ENCODE measurements around the gene DPYD. TPM values are rescaled to one million over a fixed set of nuclear protein-coding genes. Genes with fewer than 3 reads are reported as not detected.
A peak's percentile ranks its signal among the peaks of the same experiment; 100 is the strongest.

The DPYD gene
- total and polyA plus RNA-seq, 2 donors from 2014 or later = 4.9 to 41.6 TPM

GRCh38 chr1:97824624-97825023 lies 96.2 kb downstream of the DPYD start:
- no peak overlapping the region for H3K4me3 ChIP-seq (ENCODE audit: low read length in 3 of 3)
- no peaks in the 10 kb centered on the region for H3K4me1 ChIP-seq (ENCODE audit: control insufficient read depth in 2 of 3, insufficient read depth in 2 of 3, low read depth in 1 of 3, low read length in 3 of 3)
- H3K36me3 ChIP-seq (ENCODE audit: control insufficient read depth in 2 of 3, insufficient read depth in 3 of 3, low read length in 3 of 3) = no peaks in the 10 kb centered on the region
- FAIRE-seq (no peak), DNase-seq (no peak)
- no peak for TF ChIP-seq CTCF (IDR thresholded peaks at IDR 0.05; ENCODE audit: borderline replicate concordance, extremely low read depth, insufficient read depth)
- intact Hi-C loops (cut with DNase I) = no loop called here
- no peaks in the 10 kb centered on the region for H3K27me3 ChIP-seq (ENCODE audit: control insufficient read depth, insufficient read depth, low read length)
- no peak overlapping the region for H3K27ac ChIP-seq (ENCODE audit: low read depth in 2 of 2, low read length in 2 of 2)
- H3K9me3 ChIP-seq (ENCODE audit: control insufficient read depth in 2 of 3, insufficient read depth in 1 of 3, low read length in 3 of 3) = no peaks in the 10 kb centered on the region
- no peak overlapping the region for H3K9ac ChIP-seq (ENCODE audit: low read length in 3 of 3)

- Histone ChIP-seq H3K27ac (ENCODE audit: low read depth in 2 of 2, low read length in 2 of 2) (no peak overlapping the region), H3K4me3 (ENCODE audit: low read length in 3 of 3) (no peak overlapping the region), H3K27me3 (ENCODE audit: control insufficient read depth, insufficient read depth, low read length) (no peaks in the 10 kb centered on the region), H3K4me1 (ENCODE audit: control insufficient read depth in 2 of 3, insufficient read depth in 2 of 3, low read depth in 1 of 3, low read length in 3 of 3) (no peaks in the 10 kb centered on the region), H3K36me3 (ENCODE audit: control insufficient read depth in 2 of 3, insufficient read depth in 3 of 3, low read length in 3 of 3) (no peaks in the 10 kb centered on the region), H3K9ac (ENCODE audit: low read length in 3 of 3) (no peak overlapping the region), H3K9me3 (ENCODE audit: control insufficient read depth in 2 of 3, insufficient read depth in 1 of 3, low read length in 3 of 3) (no peaks in the 10 kb centered on the region)
- intact Hi-C loops (cut with DNase I) = no loop called here
- TF ChIP-seq CTCF (IDR thresholded peaks at IDR 0.05; ENCODE audit: borderline replicate concordance, extremely low read depth, insufficient read depth) = no peak
- FAIRE-seq (no peak), DNase-seq (no peak)
Observed at GRCh38 chr1:97824200-97824599, 96.6 kb downstream of the DPYD start.

GRCh38 chr1:97820470-97821188 lies 100.2 kb downstream of the DPYD start:
- Histone ChIP-seq H3K27ac (ENCODE audit: low read depth in 2 of 2, low read length in 2 of 2) (no peak overlapping the region), H3K4me3 (ENCODE audit: low read length in 3 of 3) (no peak overlapping the region), H3K4me1 (ENCODE audit: control insufficient read depth in 2 of 3, insufficient read depth in 2 of 3, low read depth in 1 of 3, low read length in 3 of 3) (no peaks in the 10 kb centered on the region), H3K9me3 (ENCODE audit: control insufficient read depth in 2 of 3, insufficient read depth in 1 of 3, low read length in 3 of 3) (no peaks in the 10 kb centered on the region), H3K27me3 (ENCODE audit: control insufficient read depth, insufficient read depth, low read length) (no peaks in the 10 kb centered on the region), H3K36me3 (ENCODE audit: control insufficient read depth in 2 of 3, insufficient read depth in 3 of 3, low read length in 3 of 3) (no peaks in the 10 kb centered on the region), H3K9ac (ENCODE audit: low read length in 3 of 3) (no peak overlapping the region)
- FAIRE-seq (peak; percentile 86), DNase-seq (peak in 2 of 5 donors; percentile 48 to 51)
- intact Hi-C loops (cut with DNase I) = no loop called here
- peak; percentile 26 for TF ChIP-seq CTCF (IDR thresholded peaks at IDR 0.05; ENCODE audit: borderline replicate concordance, extremely low read depth, insufficient read depth)

- Histone ChIP-seq H3K27me3 (ENCODE audit: control insufficient read depth, insufficient read depth, low read length) (no peaks in the 10 kb centered on the region), H3K27ac (ENCODE audit: low read depth in 2 of 2, low read length in 2 of 2) (no peak overlapping the region), H3K36me3 (ENCODE audit: control insufficient read depth in 2 of 3, insufficient read depth in 3 of 3, low read length in 3 of 3) (no peaks in the 10 kb centered on the region), H3K4me3 (ENCODE audit: low read length in 3 of 3) (no peak overlapping the region), H3K9ac (ENCODE audit: low read length in 3 of 3) (no peak overlapping the region), H3K4me1 (ENCODE audit: control insufficient read depth in 2 of 3, insufficient read depth in 2 of 3, low read depth in 1 of 3, low read length in 3 of 3) (no peaks in the 10 kb centered on the region), H3K9me3 (ENCODE audit: control insufficient read depth in 2 of 3, insufficient read depth in 1 of 3, low read length in 3 of 3) (no peaks in the 10 kb centered on the region)
- TF ChIP-seq CTCF (IDR thresholded peaks at IDR 0.05; ENCODE audit: borderline replicate concordance, extremely low read depth, insufficient read depth) = no peak
- intact Hi-C loops (cut with DNase I) = no loop called here
- DNase-seq (no peak), FAIRE-seq (no peak)
Observed at GRCh38 chr1:97816927-97817326, 103.9 kb downstream of the DPYD start.

Measured in kidney (tissue), 14 donors.